CD4-positive, alpha-beta memory T cell (primary cell): Measurements from ENCODE around the gene IFT122. TPM values are rescaled to one million over a fixed set of nuclear protein-coding genes. Genes with fewer than 3 reads are reported as not detected.

Experiments
- CTCF ChIA-PET: fragments of 350-600 bp; sonication (Branson Sonifier 250); formaldehyde crosslinking; loops from one replicate; lab custom pipeline; 2021; ENCODE audit warnings: inconsistent platforms; ENCODE audit not compliant: partially characterized antibody; lab: Charles Lee
- POLR2A ChIA-PET: fragments of 350-600 bp; sonication (Branson Sonifier 250); formaldehyde crosslinking; loops from one replicate; lab custom pipeline; 2021; ENCODE audit not compliant: partially characterized antibody; lab: Charles Lee
- DNase-seq, 5 donors: peaks; one replicate each; pipeline versions ENCODE4 v3.0.0 to v3.0.0-alpha.2; 2020 to 2022; ENCODE audit warnings: mixed read lengths in 1 of 5
- H3K27ac ChIP-seq: one replicate; pipeline ENCODE4 v1.7.0; 2013; ENCODE audit warnings: low read depth, low read length
- H3K27me3 ChIP-seq: 2 replicates; pipeline ENCODE4 v1.7.0; 2013; ENCODE audit warnings: mild to moderate bottlenecking, low read length, moderate library complexity; ENCODE audit not compliant: insufficient read depth
- H3K36me3 ChIP-seq: 2 replicates; pipeline ENCODE4 v1.7.0; 2013; ENCODE audit warnings: mild to moderate bottlenecking, low read length, moderate library complexity; ENCODE audit not compliant: insufficient read depth
- H3K4me1 ChIP-seq: 2 replicates; pipeline ENCODE4 v1.7.0; 2013; ENCODE audit warnings: mild to moderate bottlenecking, low read length, moderate library complexity; ENCODE audit not compliant: insufficient read depth
- H3K4me3 ChIP-seq, 2 donors: one replicate each; pipeline ENCODE4 v1.7.0; 2013; ENCODE audit warnings: low read length in 2 of 2, mild to moderate bottlenecking in 1 of 2
- H3K9me3 ChIP-seq, 2 donors: one replicate each; pipeline ENCODE4 v1.7.0; 2013; ENCODE audit warnings: low read length in 2 of 2, control low read depth in 1 of 2; ENCODE audit not compliant: control insufficient read depth in 1 of 2
- H3K27ac Mint-ChIP-seq, 7 donors: one replicate each; pipeline ENCODE4 v1.8.0; 2020 to 2021; ENCODE audit warnings: mixed read lengths in 7 of 7, mild to moderate bottlenecking in 6 of 7, inconsistent platforms in 3 of 7, moderate library complexity in 3 of 7
- H3K27me3 Mint-ChIP-seq, 2 donors: one replicate each; pipeline ENCODE4 v1.8.0; 2020 to 2021; ENCODE audit warnings: mixed read lengths in 2 of 2
- H3K36me3 Mint-ChIP-seq, 2 donors: one replicate each; pipeline ENCODE4 v1.8.0; 2020 to 2021; ENCODE audit warnings: mixed read lengths in 2 of 2, inconsistent platforms in 1 of 2, mild to moderate bottlenecking in 1 of 2
- H3K4me1 Mint-ChIP-seq, 4 donors: one replicate each; pipeline ENCODE4 v1.8.0; 2020 to 2021; ENCODE audit warnings: mixed read lengths in 4 of 4, mild to moderate bottlenecking in 1 of 4
- H3K4me3 Mint-ChIP-seq, 8 donors: one replicate each; pipeline ENCODE4 v1.8.0; 2020 to 2021; ENCODE audit warnings: mixed read lengths in 8 of 8, mild to moderate bottlenecking in 7 of 8, moderate library complexity in 6 of 8, inconsistent platforms in 3 of 8
- H3K9me3 Mint-ChIP-seq, 8 donors: one replicate each; pipeline ENCODE4 v1.8.0; 2020 to 2021; ENCODE audit warnings: mixed read lengths in 8 of 8, mild to moderate bottlenecking in 5 of 8, inconsistent platforms in 3 of 8, moderate library complexity in 1 of 8
- intact Hi-C: fragments of 100-400 bp; cut with micrococcal nuclease; formaldehyde crosslinking; loops from one replicate; pipeline ENCODE4 v1.15.1; 2023
- polyA plus RNA-seq, 2 donors: library from polyadenylated mRNA; unstranded; fragments of 300-500 nt; fragmentation: Illumina TruSeq; gene quantifications; one replicate each; pipeline ENCODE4 v1.2.3, GENCODE V29; 2021
- total RNA-seq, 2 experiments: library from RNA; stranded (reverse); gene quantifications; one replicate each; pipeline ENCODE4 v1.2.3, GENCODE V29; 2021

The IFT122 gene
- total and polyA plus RNA-seq, 4 experiments from 2014 or later, result 5.3 to 21.8 (median 12.9) TPM

GRCh38 chr3:129520960-129521359 lies 80.9 kb downstream of the IFT122 start:
- no peak overlapping the region for H3K4me3 ChIP-seq
- Mint-ChIP-seq H3K4me3 (no peak overlapping the region), H3K4me1 (peaks cover 0 to 2% (median 0%) of the 10 kb centered on the region in 4 donors), H3K27me3 (no peaks in the 10 kb centered on the region), H3K36me3 (peaks cover 3 to 14% of the 10 kb centered on the region in 2 donors), H3K27ac (no peak overlapping the region), H3K9me3 (no peaks in the 10 kb centered on the region)
- H3K27ac ChIP-seq, result no peak overlapping the region
- no peaks in the 10 kb centered on the region for H3K4me1 ChIP-seq
- no peak for DNase-seq
- no peaks in the 10 kb centered on the region for H3K36me3 ChIP-seq
- POLR2A ChIA-PET, result no interaction called here
- no peaks in the 10 kb centered on the region for H3K27me3 ChIP-seq
- CTCF ChIA-PET, result no interaction called here
- intact Hi-C loops, result no loop called here
- H3K9me3 ChIP-seq, result no peaks in the 10 kb centered on the region

- POLR2A ChIA-PET, result no interaction called here
- H3K9me3 Mint-ChIP-seq, result no peaks in the 10 kb centered on the region
- Histone ChIP-seq H3K36me3 (no peaks in the 10 kb centered on the region), H3K9me3 (no peaks in the 10 kb centered on the region), H3K4me1 (no peaks in the 10 kb centered on the region), H3K4me3 (no peak overlapping the region), H3K27me3 (no peaks in the 10 kb centered on the region), H3K27ac (no peak overlapping the region)
- intact Hi-C loops, result no loop called here
- CTCF ChIA-PET, result no interaction called here
- peaks cover 0 to 2% (median 0%) of the 10 kb centered on the region in 4 donors for H3K4me1 Mint-ChIP-seq
- DNase-seq, result no peak
- H3K27ac Mint-ChIP-seq, result no peak overlapping the region
- H3K27me3 Mint-ChIP-seq, result no peaks in the 10 kb centered on the region
- no peak overlapping the region for H3K4me3 Mint-ChIP-seq
- peaks cover 0 to 8% of the 10 kb centered on the region in 2 donors for H3K36me3 Mint-ChIP-seq
Observed at GRCh38 chr3:129521611-129522010, 81.6 kb downstream of the IFT122 start.

- Mint-ChIP-seq H3K4me1 (no peaks in the 10 kb centered on the region), H3K9me3 (no peaks in the 10 kb centered on the region), H3K4me3 (no peak overlapping the region), H3K27me3 (no peaks in the 10 kb centered on the region), H3K27ac (peak overlapping the region in 2 of 7 donors; percentile 38 to 67), H3K36me3 (no peaks in the 10 kb centered on the region)
- Histone ChIP-seq H3K27me3 (no peaks in the 10 kb centered on the region), H3K4me1 (no peaks in the 10 kb centered on the region), H3K9me3 (no peaks in the 10 kb centered on the region), H3K27ac (no peak overlapping the region), H3K36me3 (no peaks in the 10 kb centered on the region), H3K4me3 (no peak overlapping the region)
- ChIA-PET POLR2A (interaction anchor here (1.5 kb wide), 1 partner anchor 54 kb away, joined by 4 read pairs; no protein-coding TSS in a partner anchor), CTCF (no interaction called here)
- intact Hi-C loops, result no loop called here
- DNase-seq, result no peak
Observed at GRCh38 chr3:129522953-129523352, 82.9 kb downstream of the IFT122 start.

GRCh38 chr3:129524081-129524480 lies 84.1 kb downstream of the IFT122 start:
- Histone ChIP-seq H3K4me3 (no peak overlapping the region), H3K27me3 (no peaks in the 10 kb centered on the region), H3K4me1 (no peaks in the 10 kb centered on the region), H3K27ac (no peak overlapping the region), H3K9me3 (no peaks in the 10 kb centered on the region), H3K36me3 (no peaks in the 10 kb centered on the region)
- Mint-ChIP-seq H3K4me1 (no peaks in the 10 kb centered on the region), H3K27me3 (no peaks in the 10 kb centered on the region), H3K36me3 (no peaks in the 10 kb centered on the region), H3K27ac (peak overlapping the region in 2 of 7 donors; percentile 29 to 46), H3K9me3 (no peaks in the 10 kb centered on the region), H3K4me3 (no peak overlapping the region)
- no peak for DNase-seq
- intact Hi-C loops, result no loop called here
- POLR2A ChIA-PET, result no interaction called here
- CTCF ChIA-PET, result no interaction called here

GRCh38 chr3:129525341-129525968 lies 85.4 kb downstream of the IFT122 start:
- no peak overlapping the region for H3K27ac ChIP-seq
- no peaks in the 10 kb centered on the region for H3K36me3 ChIP-seq
- intact Hi-C loops, result no loop called here

GRCh38 chr3:129526121-129526900 lies 86.3 kb downstream of the IFT122 start:
- H3K9me3 ChIP-seq, result no peaks in the 10 kb centered on the region
- H3K4me3 Mint-ChIP-seq, result no peak overlapping the region
- intact Hi-C loops, result no loop called here
- H3K9me3 Mint-ChIP-seq, result no peaks in the 10 kb centered on the region
- H3K36me3 Mint-ChIP-seq, result no peaks in the 10 kb centered on the region
- no peaks in the 10 kb centered on the region for H3K4me1 Mint-ChIP-seq
- POLR2A ChIA-PET, result no interaction called here
- H3K27me3 ChIP-seq, result no peaks in the 10 kb centered on the region
- H3K36me3 ChIP-seq, result no peaks in the 10 kb centered on the region
- H3K27ac ChIP-seq, result no peak overlapping the region
- no peak for DNase-seq
- no peak overlapping the region for H3K4me3 ChIP-seq
- H3K4me1 ChIP-seq, result no peaks in the 10 kb centered on the region
- H3K27ac Mint-ChIP-seq, result no peak overlapping the region
- CTCF ChIA-PET, result no interaction called here
- H3K27me3 Mint-ChIP-seq, result no peaks in the 10 kb centered on the region

More at GRCh38 chr3:129525341-129525968, 85.4 kb downstream of the IFT122 start:
- POLR2A ChIA-PET, result no interaction called here
- Histone ChIP-seq H3K4me1 (no peaks in the 10 kb centered on the region), H3K4me3 (no peak overlapping the region), H3K27me3 (no peaks in the 10 kb centered on the region), H3K9me3 (no peaks in the 10 kb centered on the region)
- H3K4me3 Mint-ChIP-seq, result no peak overlapping the region
- H3K9me3 Mint-ChIP-seq, result no peaks in the 10 kb centered on the region
- H3K4me1 Mint-ChIP-seq, result no peaks in the 10 kb centered on the region
- no peaks in the 10 kb centered on the region for H3K27me3 Mint-ChIP-seq
- no peak for DNase-seq
- peak overlapping the region in 3 of 7 donors; percentile 10 to 42 (median 37) for H3K27ac Mint-ChIP-seq
- no peaks in the 10 kb centered on the region for H3K36me3 Mint-ChIP-seq
- CTCF ChIA-PET, result no interaction called here

GRCh38 chr3:129527262-129527661 lies 87.2 kb downstream of the IFT122 start:
- Histone ChIP-seq H3K4me3 (no peak overlapping the region), H3K27ac (no peak overlapping the region), H3K9me3 (no peaks in the 10 kb centered on the region), H3K4me1 (no peaks in the 10 kb centered on the region), H3K36me3 (no peaks in the 10 kb centered on the region), H3K27me3 (no peaks in the 10 kb centered on the region)
- CTCF ChIA-PET, result no interaction called here
- H3K4me1 Mint-ChIP-seq, result no peaks in the 10 kb centered on the region
- POLR2A ChIA-PET, result no interaction called here
- peak overlapping the region in 2 of 7 donors; percentile 27 to 61 for H3K27ac Mint-ChIP-seq
- no peak overlapping the region for H3K4me3 Mint-ChIP-seq
- no peaks in the 10 kb centered on the region for H3K27me3 Mint-ChIP-seq
- H3K9me3 Mint-ChIP-seq, result no peaks in the 10 kb centered on the region
- intact Hi-C loops, result no loop called here
- DNase-seq, result no peak
- H3K36me3 Mint-ChIP-seq, result no peaks in the 10 kb centered on the region
